CD1c-positive myeloid dendritic cell (primary cell): ENCODE measurements around the gene ADGRV1.

Experiments used
- DNase-seq: peaks from one replicate; pipeline ENCODE4 v3.0.0-alpha.2; 2016; ENCODE audit errors: extremely low spot score

The ADGRV1 gene

DNA sequence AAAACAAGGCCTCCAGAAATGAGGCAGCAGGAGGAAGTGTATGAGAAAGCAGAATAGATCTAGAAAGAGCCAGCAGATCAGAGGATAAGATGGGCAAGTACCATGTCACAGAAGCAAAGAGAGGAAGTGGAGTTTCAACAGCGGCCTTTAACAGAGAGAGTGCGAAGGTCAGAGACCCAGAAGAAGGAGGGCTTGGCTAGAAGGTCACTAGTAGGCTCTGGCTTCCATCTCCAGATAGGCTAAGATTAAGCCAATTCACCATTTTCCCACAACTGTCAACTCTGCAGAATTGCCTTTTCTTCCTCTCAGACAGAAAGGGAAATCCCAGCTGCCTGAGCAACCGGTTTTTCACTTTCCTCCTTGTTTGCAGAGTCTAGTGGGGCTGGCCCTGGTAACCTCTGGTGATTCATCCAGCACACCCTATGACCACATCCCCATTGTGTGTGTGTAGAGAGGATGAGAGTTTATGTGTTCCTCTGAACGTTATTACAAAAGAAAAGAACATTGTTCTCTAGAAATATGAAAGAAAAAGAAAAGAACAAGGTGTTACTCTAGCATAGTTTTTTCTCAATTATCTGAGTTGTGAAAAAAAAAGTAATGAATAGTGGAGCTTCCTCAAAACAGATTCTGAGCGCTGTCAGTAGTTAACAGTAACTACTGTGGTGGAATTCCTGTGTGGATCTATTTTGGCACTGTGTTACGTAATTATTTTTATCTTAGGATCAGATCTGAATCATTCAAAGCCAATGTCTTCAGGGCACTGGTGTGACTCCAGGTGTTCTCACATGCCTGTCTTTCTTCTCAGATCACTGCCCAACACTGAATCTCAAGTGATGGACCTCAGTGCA is 604.2 kb downstream of the ADGRV1 start:
- DNase-seq = peak; percentile 94

DNA sequence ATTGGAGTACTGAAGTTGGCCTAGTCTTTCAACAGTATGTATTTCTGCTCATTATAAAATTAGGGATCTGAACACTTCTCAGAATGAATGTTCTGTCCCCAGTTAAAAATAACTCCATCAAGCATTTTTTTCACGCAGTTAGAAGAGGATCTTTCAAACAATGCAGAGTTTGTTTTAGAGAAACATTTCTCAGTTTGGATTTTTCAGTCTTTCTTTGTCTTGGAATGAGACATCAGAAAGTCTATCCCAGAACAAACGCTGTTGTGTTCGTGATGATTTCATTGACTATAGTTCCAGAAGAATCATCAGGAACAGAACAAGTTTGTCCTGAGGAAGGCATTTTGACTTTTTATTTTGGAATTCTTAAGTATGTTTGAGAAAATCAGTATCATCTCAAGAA is 605.8 kb downstream of the ADGRV1 start:
- DNase-seq = peak; percentile 25

DNA sequence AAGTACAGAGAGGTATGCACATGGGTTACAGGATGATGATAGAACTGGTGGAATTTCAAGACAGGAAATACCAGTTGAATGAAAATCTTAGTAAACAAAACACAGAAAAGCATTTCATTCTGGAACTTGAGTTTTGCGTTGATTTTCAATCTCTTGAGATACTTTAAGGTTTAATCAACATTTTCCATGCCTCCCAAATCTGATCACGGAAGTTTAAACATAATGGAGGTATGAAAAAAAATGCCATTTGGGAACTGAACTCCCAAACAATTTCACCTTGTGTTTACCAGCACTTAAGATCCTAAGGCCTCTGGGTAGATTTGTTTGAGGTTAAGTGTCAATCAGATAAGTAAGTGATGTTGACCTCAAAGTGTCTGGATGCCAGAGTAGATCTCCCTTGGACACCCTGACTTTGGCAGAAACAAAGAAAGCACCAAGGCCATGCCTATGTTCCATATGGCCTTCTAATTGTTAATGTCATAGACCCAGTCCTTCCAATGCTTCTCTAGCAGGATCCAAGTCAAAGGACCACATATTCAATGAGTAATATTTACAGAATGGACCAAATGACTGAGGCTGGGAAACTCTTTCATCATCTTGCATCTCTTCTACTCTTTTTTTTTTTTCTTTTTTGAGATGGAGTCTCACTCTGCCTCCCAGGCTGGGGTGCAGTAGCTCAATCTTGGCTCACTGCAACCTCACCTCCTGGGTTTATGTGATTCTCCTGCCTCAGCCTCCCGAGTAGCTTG is 607.6 kb downstream of the ADGRV1 start:
- DNase-seq = no peak

DNA sequence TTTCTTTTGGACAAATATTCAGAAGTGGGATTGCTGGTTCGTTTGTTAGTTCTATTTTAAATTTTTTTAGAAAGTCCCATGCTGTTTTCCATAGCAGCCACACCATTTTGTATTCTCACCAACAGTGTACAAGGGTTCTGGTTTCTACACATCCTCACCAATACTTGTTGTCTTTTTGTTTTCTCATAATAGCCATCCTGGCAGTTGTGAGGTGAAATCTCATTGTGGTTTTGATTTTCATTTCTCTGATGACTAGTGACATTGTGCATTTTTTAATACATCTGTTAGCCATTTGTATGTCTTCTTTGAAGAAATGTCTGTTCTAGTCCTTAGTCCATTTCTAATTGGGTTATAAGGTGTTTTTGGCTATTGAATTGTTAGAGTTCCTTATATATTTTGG is 610.3 kb downstream of the ADGRV1 start:
- no peak for DNase-seq

DNA sequence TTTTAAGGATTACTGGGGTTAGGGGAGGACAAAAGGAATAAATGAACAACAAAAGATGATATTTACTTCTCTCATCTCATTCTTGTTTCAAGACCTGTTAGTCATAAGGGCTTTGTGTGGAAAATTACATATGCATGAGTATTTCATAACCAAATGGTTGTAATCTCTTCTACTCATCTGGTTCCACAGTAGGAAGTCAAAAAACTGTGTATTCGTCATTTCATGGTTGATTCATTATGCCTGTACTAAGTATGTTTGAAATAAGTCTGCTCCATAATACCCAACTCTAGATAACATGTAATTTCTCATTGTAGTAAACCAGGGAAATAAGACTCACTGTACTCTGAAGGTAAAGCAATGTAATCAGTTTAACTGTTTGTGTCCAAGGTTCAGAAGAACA is 611.7 kb downstream of the ADGRV1 start:
- DNase-seq = peak; percentile 56

DNA sequence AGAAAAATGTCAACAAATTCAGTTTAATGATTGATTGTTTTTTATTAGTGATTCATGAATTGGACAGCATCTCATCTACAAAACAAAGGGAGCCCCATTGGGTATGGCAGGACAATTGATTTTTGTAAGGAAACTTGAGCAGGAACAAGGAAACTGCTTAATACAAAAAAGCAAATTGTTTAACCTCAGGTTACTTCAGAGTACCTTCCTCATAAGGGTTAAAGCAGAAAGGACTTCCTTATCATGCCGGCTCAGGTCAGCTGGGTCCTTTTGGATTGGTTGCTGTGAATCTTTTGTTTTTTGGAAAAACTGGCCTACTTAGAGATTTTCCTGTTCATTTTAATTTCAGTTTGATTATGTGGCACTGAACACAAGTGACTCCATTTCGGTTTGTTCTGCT is 612.7 kb downstream of the ADGRV1 start:
- no peak for DNase-seq

DNA sequence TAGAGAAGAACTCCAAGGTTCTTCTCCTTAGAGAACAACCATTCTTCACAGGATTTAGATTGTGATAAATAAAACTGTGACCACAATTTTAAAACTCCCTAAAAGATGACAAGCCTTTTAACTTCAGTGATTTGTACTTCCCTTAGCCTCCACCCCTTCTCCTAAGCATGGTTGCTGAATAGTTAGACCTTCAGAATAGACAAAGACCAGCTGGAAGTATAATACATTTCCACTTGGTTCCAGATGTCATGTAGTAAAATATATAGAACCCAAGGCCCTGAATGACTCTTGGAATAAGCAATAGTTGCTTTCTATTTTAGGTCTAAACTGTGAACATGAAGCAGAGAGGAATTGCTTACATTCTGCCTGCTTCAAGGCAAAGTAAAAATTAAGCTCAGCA is 615.8 kb downstream of the ADGRV1 start:
- no peak for DNase-seq

DNA sequence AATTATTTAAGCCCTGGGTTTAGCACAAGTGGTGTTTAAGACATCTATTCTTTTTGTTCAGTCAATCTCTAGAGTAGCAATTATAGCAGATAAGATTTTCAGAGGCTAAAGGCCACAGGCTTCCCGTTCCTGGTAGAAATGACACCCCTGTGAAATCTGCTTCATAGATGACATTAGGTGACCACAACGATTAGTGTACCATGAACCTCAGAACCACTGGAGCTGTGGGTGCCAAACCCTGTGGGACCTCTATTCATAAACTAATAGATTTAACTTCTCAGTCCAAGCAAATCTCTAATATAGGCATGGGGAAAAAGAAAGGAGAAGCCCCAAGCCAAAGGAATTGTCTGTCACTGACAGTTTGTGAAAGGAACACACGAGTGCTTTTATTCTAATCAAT is 617.1 kb downstream of the ADGRV1 start:
- no peak for DNase-seq

DNA sequence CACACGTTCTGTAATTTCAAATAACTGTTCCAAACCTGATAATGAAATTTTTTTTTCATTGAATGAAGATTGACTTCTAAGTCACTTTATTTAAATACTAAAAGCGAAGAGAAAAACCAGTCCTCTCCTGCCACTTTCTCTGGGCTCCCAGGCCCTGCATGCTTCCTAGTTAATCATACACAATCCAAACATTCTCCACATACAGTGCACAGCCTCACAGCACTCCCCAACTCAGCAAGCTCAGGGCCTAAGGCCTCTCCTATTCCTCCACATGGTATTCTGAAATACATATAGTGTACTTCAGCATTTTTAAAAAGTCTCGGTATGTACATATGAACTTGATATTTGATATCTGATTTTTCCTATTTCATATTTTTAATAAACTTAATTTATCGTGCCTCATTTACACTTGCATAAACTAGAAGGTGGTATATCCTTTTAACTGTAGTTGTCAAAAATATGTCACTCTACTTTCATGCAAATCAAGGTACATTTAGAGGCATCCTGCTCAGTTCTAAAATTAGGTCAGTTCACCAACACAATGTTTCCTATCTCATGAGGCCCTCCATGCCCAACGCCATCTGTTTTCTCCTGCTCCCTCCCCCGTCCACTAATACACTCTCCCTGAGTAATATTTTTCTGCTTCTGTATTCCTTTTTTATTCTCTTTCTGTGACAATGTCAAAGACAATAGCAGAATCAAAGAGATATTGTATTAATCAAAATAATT is 617.9 kb downstream of the ADGRV1 start:
- no peak for DNase-seq

DNA sequence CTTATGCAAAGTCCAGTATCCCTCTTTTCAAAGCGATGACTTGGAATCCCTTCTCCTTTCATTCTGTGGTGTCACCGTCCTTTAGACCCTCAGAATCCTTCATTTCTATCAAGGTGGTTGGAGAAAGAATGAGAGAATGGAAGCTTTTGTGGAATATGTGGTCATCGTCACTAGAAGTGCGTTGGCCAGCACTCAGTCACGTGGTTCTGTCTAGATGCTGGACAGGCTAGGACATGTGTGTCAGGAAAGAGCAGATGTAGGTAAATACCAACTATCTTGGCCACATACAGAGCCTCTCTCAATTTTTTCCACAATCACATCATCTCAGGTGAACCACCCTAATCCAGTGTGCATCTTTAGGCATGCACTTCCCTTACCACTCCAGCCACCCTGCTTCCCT is 618.5 kb downstream of the ADGRV1 start:
- no peak for DNase-seq

DNA sequence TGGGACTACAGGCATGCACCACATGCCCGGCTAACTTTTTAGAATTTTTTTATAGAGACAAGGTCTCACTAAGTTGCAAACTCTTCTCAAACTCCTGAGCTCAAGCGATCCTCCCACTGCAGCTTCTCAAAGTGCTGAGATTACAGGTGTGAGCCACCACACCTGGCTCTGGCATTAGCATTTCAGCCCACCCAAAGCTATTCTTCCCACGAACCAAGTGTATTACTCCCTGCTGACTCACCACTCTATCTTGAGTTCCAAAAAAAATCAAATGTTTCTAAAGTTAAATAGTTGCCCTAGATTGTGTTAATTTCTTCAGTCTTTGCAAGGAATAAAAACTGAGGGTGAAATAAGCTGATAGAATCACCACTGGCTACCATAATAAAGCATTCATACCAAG is 619.0 kb downstream of the ADGRV1 start:
- no peak for DNase-seq

DNA sequence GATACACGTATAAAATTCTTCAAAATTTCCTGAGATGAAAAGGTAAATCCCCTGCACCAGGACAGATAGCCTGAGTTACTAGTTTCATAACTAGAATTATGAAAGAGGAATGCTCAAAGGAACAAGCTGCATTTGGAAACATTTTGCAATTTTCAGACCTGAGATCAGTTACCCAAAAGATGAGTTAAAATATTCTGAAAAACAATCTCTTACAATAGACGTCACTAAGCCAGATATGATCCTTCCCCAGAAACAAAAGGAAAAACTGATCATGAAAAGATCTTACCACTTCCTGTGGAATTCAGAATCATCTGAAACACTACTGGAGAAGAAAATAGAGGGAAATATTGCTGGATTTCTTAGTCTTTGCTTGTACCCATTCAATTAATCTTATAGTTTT is 619.9 kb downstream of the ADGRV1 start:
- DNase-seq = no peak

DNA sequence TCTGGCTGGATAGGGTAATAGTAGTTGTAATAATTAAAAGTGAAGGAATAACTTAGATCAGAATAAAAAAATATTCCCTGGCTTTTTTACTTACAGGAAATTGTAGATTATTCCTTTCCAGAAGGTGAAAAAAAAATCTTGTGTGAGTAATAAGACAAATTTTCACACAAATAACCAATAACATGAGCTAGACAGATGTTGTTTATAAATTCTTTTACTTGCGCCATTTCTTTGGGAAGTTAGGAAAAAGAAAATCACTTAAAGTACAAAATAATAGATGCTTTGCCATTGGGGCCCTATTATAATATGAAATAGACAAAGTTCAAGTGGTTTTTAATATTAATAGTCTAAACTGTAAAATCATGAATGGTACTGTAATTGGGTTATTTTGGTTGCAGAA is 620.4 kb downstream of the ADGRV1 start:
- DNase-seq = no peak

DNA sequence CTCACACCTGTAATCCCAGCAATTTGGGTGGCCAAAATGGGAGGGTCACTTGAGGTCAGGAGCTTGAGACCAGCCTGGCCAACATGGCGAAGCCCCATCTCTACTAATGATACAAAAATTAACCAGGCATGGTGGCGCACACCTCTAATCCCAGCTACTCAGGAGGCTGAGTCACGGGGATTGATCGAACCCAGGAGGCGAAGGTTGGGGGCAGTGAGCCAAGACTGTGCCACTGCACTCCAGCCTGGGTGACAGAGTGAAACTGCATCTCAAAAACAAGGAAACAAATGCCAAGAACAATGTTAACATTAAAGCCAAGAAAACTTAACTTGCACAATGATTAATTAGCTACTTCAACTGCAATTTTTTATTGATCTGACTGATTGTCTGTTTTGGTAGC is 621.9 kb downstream of the ADGRV1 start:
- no peak for DNase-seq

DNA sequence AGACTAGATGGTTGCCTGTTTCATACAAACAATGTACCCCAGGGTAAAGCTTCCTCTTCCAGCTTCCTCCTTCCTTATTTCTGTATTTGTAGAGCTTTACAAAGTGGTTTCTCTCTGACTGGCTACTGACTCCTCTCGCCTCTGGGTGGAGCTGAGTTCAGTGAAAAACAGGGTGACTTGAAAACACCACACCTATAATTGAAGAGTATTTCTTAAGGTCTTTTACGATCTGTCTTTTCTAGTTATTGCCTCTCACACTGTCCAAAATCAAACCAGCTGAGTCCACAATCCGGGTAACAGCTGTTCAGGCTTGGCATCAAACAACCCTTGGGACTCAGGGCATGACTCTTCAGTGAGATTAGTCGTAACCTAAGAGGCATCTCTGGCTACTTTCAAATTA is 624.2 kb downstream of the ADGRV1 start:
- peak; percentile 77 for DNase-seq

DNA sequence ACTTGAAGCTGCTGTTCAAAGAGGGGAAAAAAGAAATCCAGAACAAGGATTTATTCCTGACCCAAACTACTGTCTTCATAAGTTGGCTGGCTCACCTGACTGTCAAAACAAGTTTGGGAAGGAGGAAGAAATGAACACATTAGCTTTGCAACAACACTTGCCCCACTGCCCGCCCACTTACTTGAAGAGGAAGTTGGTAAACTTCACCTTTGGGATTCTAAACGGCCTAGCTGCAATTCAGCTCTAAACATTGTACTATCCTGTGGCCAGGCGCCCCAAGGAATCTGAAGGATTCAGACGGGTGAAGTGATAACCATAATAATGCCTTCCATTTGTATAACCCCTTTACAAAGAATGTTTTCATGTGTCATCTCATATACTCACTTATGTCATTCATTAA is 625.1 kb downstream of the ADGRV1 start:
- DNase-seq = peak; percentile 73

DNA sequence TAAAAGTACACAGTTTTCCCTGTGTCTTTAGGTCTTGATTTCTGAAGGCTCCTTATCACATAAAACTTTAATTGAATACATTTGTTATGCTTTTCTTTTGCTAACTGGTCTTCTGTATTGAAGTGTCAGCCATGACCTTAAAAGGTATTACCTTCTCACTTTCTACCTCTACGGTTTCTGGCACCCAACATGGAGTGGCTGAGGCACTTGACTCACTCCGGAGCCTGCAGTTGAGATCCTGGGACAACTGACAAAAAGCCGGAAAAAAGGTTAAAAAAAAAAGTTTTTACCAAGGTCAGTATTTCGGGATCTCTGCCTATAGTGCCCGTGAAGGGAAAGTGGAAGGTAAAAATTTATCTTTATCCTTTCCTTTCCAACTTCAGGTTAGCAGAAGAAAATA is 627.5 kb downstream of the ADGRV1 start:
- DNase-seq = no peak

DNA sequence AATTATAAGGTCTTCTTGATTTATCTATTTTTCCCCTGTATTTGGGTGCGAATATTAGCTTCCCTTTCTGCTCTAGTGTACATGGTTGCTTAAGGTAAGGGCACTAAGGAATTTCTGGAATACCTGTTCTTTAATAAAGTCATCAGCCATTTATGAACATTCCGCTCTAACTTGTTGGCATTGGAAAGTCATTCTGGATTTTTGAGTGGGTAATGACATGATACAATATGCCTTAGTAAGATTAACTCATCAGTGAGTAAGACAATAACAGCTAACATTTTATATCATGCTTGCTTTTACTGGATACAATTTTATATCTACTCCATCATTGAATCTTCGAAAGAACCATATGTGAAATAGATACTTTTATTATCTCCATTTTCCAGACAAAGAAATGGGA is 628.4 kb downstream of the ADGRV1 start:
- DNase-seq = no peak

DNA sequence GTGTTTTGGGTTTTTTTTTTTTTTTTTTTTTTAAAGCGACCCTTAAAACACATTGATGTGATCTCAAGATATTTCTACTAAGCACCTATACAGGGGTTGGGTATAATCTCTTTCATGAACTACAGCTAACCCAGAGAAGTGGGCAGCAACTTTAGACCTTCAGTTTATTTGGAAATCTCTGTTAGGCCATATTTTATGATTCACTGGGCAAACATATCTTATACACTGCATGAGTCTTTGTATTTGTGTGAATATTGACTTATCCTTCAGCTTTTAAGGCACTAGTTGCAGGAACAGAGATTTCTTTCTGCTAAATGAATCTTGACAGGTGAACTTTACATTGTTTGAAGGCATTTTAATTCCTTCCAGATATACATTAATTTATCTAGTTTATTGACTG is 630.2 kb downstream of the ADGRV1 start:
- no peak for DNase-seq

DNA sequence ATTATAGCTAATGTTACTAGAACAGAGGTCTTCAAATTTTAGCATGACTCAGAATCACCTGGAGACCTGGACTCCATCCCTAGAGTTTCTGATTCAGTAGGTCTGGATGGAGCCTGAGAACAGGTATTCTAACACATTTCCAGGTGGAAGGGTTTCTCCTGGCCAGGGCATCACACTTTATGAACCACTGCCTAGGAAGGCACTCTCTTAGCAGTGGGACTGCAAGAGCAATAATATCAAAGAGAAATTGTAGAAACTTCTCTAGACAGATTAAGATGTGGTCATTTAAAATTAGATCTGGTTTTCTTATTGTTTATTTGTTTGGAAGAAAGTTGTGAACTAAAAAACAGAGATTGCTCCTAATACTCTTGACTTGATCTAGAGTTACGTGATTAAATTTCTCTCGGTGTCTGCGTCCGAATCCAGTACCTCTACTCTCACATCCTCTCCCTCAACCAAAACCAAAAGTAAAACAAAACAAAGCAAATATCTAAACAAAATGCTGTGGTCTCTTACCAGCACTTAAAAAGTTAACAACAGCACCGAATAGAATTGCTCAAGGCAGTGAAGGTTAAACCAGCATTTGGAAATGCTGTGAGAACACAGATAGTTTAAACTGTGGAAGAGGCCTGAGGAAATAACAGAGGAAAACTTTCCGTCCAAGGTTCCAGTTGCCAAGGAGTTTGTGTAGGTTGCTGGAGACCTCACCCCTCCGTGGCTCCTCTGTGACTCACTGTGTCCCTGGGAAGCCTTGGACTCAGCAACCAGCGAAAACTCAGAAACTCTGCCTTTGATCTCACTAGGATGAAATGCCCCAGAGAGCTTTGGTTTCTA is 631.1 kb downstream of the ADGRV1 start:
- peak; percentile 57 for DNase-seq

DNA sequence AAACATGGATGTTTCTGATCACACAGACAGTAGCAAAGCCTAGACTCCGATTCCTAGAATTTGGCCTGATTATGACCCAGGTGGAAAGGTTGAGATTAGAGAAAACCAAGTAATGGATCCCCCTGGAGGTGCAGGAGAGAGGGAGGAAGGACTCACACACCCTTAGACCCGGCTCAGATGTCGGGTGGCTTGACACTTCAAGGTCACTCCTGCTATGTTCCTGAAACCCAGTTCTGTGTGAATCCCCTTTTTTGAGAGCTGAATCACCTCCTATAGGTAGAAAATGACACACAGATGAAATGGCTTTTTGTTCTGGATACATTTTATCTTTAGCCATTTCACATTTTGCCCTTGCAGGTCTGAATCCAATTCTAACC is 631.7 kb downstream of the ADGRV1 start:
- peak; percentile 20 for DNase-seq
